Keratinocyte (primary cell): ENCODE measurements around the gene CDH13.

Experiments
- EZH2 ChIP-seq: IDR thresholded peaks from one replicate; pipeline ENCODE4 v1.6.1; 2012; ENCODE audit warnings: inconsistent platforms, mild to moderate bottlenecking, low read length, moderate library complexity
- TF ChIP-seq, protein P1 (sequence below), 3 experiments: IDR thresholded peaks in 1 of 3; conservative IDR thresholded peaks in 1 of 3; optimal IDR thresholded peaks in 1 of 3; 2 replicates in 2 of 3; 3 replicates in 1 of 3; pipeline versions ENCODE3 to v1.5.1; 2011; ENCODE audit warnings: low read length in 3 of 3, mild to moderate bottlenecking in 3 of 3, moderate library complexity in 2 of 3, control low read depth in 1 of 3, inconsistent platforms in 1 of 3; ENCODE audit not compliant: insufficient read depth in 2 of 3; ENCODE audit errors: extremely low read depth in 1 of 3

DNA sequence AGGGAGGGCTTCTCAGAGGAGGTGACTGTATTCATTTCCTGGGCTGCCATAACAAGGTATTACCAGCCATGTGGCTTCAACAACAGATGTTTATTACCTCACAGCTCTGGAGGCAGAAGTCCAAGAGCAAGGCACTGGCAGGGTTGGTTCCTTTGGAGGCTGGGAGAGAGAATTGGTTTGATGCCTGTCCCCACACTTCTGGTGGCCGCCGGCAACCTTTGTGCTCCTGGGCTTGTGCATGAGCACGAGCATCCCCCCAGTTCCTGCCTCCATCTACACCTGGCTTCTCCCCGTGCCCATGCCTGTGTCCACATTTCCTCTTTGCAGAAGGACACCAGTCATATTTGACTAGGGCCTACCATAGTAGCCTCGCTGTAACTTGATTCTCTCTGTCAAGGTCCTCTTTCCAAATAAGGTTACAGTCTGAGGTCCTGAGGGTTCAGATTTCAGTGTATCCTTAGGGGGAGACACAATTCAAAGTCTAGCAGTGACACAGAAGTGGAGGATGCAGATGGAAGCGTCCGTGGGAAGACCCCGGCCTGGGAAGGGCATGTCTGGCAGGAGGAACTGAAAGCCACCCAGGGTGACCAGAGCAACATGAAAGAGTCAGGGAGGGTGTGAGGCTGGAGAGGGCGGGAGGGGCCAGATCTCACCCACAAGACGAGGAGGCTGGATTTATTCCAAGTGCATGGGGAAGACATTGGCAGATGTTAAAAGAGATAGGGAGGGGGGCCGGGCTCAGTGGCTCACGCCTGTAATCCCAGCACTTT lies 992.8 kb downstream of the CDH13 start:
- TF ChIP-seq, protein P1, sequence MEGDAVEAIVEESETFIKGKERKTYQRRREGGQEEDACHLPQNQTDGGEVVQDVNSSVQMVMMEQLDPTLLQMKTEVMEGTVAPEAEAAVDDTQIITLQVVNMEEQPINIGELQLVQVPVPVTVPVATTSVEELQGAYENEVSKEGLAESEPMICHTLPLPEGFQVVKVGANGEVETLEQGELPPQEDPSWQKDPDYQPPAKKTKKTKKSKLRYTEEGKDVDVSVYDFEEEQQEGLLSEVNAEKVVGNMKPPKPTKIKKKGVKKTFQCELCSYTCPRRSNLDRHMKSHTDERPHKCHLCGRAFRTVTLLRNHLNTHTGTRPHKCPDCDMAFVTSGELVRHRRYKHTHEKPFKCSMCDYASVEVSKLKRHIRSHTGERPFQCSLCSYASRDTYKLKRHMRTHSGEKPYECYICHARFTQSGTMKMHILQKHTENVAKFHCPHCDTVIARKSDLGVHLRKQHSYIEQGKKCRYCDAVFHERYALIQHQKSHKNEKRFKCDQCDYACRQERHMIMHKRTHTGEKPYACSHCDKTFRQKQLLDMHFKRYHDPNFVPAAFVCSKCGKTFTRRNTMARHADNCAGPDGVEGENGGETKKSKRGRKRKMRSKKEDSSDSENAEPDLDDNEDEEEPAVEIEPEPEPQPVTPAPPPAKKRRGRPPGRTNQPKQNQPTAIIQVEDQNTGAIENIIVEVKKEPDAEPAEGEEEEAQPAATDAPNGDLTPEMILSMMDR (optimal IDR thresholded peaks at IDR 0.05 in 1 of 3, IDR thresholded peaks at IDR 0.05 in 1 of 3, conservative IDR thresholded peaks at IDR 0.05 in 1 of 3; ENCODE audit: extremely low read depth in 1 of 3, insufficient read depth in 2 of 3, low read length in 3 of 3), result no peak
- no peak for TF ChIP-seq EZH2
